Measurements from ENCODE around the gene CDH9. TPM values are rescaled to one million over a fixed set of nuclear protein-coding genes. Genes with fewer than 3 reads are reported as not detected.

The CDH9 gene
- total and polyA plus RNA-seq, 4 donors, result not detected

DNA sequence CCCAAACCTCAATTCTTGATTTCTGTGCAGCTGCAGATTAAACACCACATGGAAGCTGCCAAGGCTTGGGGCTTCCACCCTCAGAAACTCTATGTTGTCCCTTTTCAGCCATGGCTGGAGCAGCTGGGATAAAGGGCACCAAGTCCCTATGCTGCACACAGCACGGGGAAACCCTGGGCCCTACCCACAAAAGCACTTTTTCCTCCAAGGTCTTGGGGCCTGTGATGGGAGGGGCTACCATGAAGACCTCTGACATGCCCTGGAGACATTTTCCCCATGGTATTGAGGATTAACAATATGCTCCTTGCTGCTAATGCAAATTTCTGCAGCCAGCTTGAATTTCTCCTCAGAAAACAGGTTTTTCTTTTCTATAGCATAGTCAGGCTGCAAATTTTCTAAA is 41.8 kb upstream of the CDH9 start:
- H3K4me1 ChIP-seq (ENCODE audit: control insufficient read depth in 5 of 5, insufficient read depth in 5 of 5, low read length in 5 of 5), result peaks cover 0 to 8% (median 0%) of the 10 kb centered on the region in 5 donors
- 60 to 67% methylated on average over 1 of the region's 1 CpG for WGBS, 2 donors
- ATAC-seq (ENCODE audit: insufficient read depth, low FRiP score), result no peak
- no peak overlapping the region for H3K27ac ChIP-seq (ENCODE audit: low read depth in 1 of 2, low read length in 1 of 2)
- H3K36me3 ChIP-seq (ENCODE audit: control insufficient read depth in 4 of 4, insufficient read depth in 4 of 4, low read length in 4 of 4), result no peaks in the 10 kb centered on the region
- TF ChIP-seq, protein P1, sequence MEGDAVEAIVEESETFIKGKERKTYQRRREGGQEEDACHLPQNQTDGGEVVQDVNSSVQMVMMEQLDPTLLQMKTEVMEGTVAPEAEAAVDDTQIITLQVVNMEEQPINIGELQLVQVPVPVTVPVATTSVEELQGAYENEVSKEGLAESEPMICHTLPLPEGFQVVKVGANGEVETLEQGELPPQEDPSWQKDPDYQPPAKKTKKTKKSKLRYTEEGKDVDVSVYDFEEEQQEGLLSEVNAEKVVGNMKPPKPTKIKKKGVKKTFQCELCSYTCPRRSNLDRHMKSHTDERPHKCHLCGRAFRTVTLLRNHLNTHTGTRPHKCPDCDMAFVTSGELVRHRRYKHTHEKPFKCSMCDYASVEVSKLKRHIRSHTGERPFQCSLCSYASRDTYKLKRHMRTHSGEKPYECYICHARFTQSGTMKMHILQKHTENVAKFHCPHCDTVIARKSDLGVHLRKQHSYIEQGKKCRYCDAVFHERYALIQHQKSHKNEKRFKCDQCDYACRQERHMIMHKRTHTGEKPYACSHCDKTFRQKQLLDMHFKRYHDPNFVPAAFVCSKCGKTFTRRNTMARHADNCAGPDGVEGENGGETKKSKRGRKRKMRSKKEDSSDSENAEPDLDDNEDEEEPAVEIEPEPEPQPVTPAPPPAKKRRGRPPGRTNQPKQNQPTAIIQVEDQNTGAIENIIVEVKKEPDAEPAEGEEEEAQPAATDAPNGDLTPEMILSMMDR (IDR thresholded peaks at IDR 0.05; ENCODE audit: control extremely low read depth, extremely low read depth), result no peak
- H3K27me3 ChIP-seq (ENCODE audit: control insufficient read depth in 3 of 3, insufficient read depth in 3 of 3, low read length in 2 of 3), result no peaks in the 10 kb centered on the region
- H3K4me3 ChIP-seq, result no peak overlapping the region
- DNase-seq, result no peak
- peaks cover 0 to 4% (median 0%) of the 10 kb centered on the region in 4 donors for H3K9me3 ChIP-seq (ENCODE audit: control insufficient read depth in 4 of 4, insufficient read depth in 3 of 4, low read length in 3 of 4)
- H3K9ac ChIP-seq (ENCODE audit: insufficient read depth in 1 of 2, low read length in 2 of 2), result no peak overlapping the region

DNA sequence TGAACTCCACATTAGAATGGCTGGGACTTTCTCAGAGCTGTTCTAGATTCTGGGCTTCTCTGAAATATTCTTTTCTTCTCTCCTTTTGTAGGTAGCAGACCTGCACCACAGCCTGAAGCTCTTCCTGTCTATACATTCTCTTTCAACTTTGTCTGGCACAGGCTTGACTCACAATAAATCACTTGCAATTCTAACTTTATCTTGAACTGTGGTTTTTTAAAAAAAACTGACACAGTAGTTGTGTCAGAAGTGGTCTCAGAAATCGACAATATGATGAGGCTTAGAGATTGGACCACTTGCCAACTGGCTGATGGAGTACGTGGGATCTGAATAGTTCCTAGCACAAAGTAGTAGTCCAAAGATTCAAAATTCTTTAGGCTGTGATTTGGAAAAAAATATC is 24.1 kb upstream of the CDH9 start:
- Histone ChIP-seq H3K9ac (ENCODE audit: insufficient read depth in 1 of 2, low read length in 2 of 2) (no peak overlapping the region), H3K4me3 (no peak overlapping the region), H3K27ac (ENCODE audit: low read depth in 1 of 2, low read length in 1 of 2) (no peak overlapping the region), H3K27me3 (ENCODE audit: control insufficient read depth in 3 of 3, insufficient read depth in 3 of 3, low read length in 2 of 3) (no peaks in the 10 kb centered on the region), H3K9me3 (ENCODE audit: control insufficient read depth in 4 of 4, insufficient read depth in 3 of 4, low read length in 3 of 4) (peaks cover 0 to 7% (median under 1%) of the 10 kb centered on the region in 4 donors), H3K36me3 (ENCODE audit: control insufficient read depth in 4 of 4, insufficient read depth in 4 of 4, low read length in 4 of 4) (no peaks in the 10 kb centered on the region), H3K4me1 (ENCODE audit: control insufficient read depth in 5 of 5, insufficient read depth in 5 of 5, low read length in 5 of 5) (no peaks in the 10 kb centered on the region)
- no peak for ATAC-seq (ENCODE audit: insufficient read depth, low FRiP score)
- DNase-seq, result no peak
- TF ChIP-seq, protein P1 (IDR thresholded peaks at IDR 0.05; ENCODE audit: control extremely low read depth, extremely low read depth), result no peak
- WGBS, 2 donors, result 24 to 35% methylated on average over 2 of the region's 2 CpGs

DNA sequence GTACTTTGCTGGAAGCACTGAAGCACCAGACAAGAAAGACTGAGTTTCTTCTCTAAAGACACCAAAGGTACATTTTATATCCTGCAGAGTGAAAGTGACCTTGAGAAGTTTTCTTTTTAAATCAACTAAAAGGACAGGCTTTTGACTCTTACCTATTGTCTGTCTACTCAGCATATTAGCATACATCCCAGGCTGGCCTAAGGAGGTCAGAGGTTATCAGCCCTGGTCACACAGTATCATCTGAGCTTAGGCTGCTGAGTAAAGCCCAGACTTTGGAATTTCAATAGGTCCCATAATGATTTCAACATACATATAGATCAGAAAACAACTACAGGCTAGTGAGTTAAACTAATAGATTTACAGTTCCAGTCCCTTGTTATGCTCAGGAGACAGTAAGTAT is 10.1 kb upstream of the CDH9 start:
- Histone ChIP-seq H3K27ac (ENCODE audit: low read depth in 1 of 2, low read length in 1 of 2) (no peak overlapping the region), H3K9ac (ENCODE audit: insufficient read depth in 1 of 2, low read length in 2 of 2) (no peak overlapping the region), H3K9me3 (ENCODE audit: control insufficient read depth in 4 of 4, insufficient read depth in 3 of 4, low read length in 3 of 4) (no peaks in the 10 kb centered on the region), H3K36me3 (ENCODE audit: control insufficient read depth in 4 of 4, insufficient read depth in 4 of 4, low read length in 4 of 4) (no peaks in the 10 kb centered on the region), H3K4me1 (ENCODE audit: control insufficient read depth in 5 of 5, insufficient read depth in 5 of 5, low read length in 5 of 5) (no peaks in the 10 kb centered on the region), H3K27me3 (ENCODE audit: control insufficient read depth in 3 of 3, insufficient read depth in 3 of 3, low read length in 2 of 3) (no peaks in the 10 kb centered on the region), H3K4me3 (no peak overlapping the region)
- DNase-seq (no peak), ATAC-seq (ENCODE audit: insufficient read depth, low FRiP score) (no peak)
- TF ChIP-seq, protein P1 (IDR thresholded peaks at IDR 0.05; ENCODE audit: control extremely low read depth, extremely low read depth), result no peak

DNA sequence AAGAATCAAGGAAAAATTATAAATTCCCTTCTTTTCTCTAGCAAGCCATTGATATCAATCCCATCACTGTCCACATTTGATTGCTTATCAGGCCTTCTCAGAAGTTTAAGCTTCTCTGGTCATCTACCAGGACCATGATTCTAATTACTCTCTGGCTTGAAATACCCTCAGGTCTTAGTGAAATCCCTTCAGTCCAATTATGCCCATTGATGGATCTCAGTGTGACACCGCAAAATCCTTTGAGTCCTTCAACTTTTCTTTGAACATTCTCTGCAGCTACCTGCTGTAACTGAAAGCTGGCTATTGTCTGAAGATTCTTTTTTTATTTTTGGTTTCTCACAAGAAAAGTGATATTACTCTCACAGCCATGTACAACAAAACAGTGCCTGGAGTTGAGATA is 3.0 kb upstream of the CDH9 start:
- DNase-seq (no peak), ATAC-seq (ENCODE audit: insufficient read depth, low FRiP score) (no peak)
- no peaks in the 10 kb centered on the region for H3K9me3 ChIP-seq (ENCODE audit: control insufficient read depth in 4 of 4, insufficient read depth in 3 of 4, low read length in 3 of 4)
- no peak overlapping the region for H3K27ac ChIP-seq (ENCODE audit: low read depth in 1 of 2, low read length in 1 of 2)
- TF ChIP-seq, protein P1 (IDR thresholded peaks at IDR 0.05; ENCODE audit: control extremely low read depth, extremely low read depth), result no peak
- H3K4me3 ChIP-seq, result no peak overlapping the region
- WGBS, 2 donors, result 93 to 94% methylated on average over 1 of the region's 1 CpG
- H3K9ac ChIP-seq (ENCODE audit: insufficient read depth in 1 of 2, low read length in 2 of 2), result no peak overlapping the region
- no peaks in the 10 kb centered on the region for H3K36me3 ChIP-seq (ENCODE audit: control insufficient read depth in 4 of 4, insufficient read depth in 4 of 4, low read length in 4 of 4)
- H3K27me3 ChIP-seq (ENCODE audit: control insufficient read depth in 3 of 3, insufficient read depth in 3 of 3, low read length in 2 of 3), result no peaks in the 10 kb centered on the region
- no peaks in the 10 kb centered on the region for H3K4me1 ChIP-seq (ENCODE audit: control insufficient read depth in 5 of 5, insufficient read depth in 5 of 5, low read length in 5 of 5)
